ENCODE data around the gene VWF.

- no peak for TF ChIP-seq POLR2AphosphoS5 (IDR thresholded peaks at IDR 0.05; ENCODE audit: low read depth)
- TF ChIP-seq CTCF (IDR thresholded peaks at IDR 0.05; ENCODE audit: insufficient read depth, low read length) = no peak
- TF ChIP-seq GABPA (IDR thresholded peaks at IDR 0.05; ENCODE audit: low read depth) = no peak
- TF ChIP-seq REST (IDR thresholded peaks at IDR 0.05; ENCODE audit: insufficient replicate concordance, low read depth) = no peak
Observed at GRCh38 chr12:6031001-6031400, 93.5 kb downstream of the VWF start.
